ENCODE measurements around the gene KRTAP5-11.
"Not testable (repeated sequence)": the region's sequence is repeated elsewhere in the genome, so short reads cannot be mapped to it uniquely, and the experiment has no call there.

KRTAP5-11 gene

GRCh38 chr11:71542879-71543777, 39.5 kb downstream of the KRTAP5-11 start:
- Histone ChIP-seq H3K9me3 (ENCODE audit: control insufficient read depth, low read length) (no peaks in the 10 kb centered on the region), H3K4me1 (no peaks in the 10 kb centered on the region), H3K79me2 (no peaks in the 10 kb centered on the region), H3K27ac (no peak overlapping the region), H3K36me3 (ENCODE audit: control insufficient read depth, insufficient read depth, low read length) (no peaks in the 10 kb centered on the region), H2AFZ (no peak overlapping the region), H3K4me2 (ENCODE audit: low read length) (no peak overlapping the region), H3K27me3 (ENCODE audit: control insufficient read depth, insufficient read depth, low read length) (no peaks in the 10 kb centered on the region), H3K9ac (no peak overlapping the region), H3K4me3 (ENCODE audit: low read depth, low read length) (no peak overlapping the region)
- TF ChIP-seq, protein P1, sequence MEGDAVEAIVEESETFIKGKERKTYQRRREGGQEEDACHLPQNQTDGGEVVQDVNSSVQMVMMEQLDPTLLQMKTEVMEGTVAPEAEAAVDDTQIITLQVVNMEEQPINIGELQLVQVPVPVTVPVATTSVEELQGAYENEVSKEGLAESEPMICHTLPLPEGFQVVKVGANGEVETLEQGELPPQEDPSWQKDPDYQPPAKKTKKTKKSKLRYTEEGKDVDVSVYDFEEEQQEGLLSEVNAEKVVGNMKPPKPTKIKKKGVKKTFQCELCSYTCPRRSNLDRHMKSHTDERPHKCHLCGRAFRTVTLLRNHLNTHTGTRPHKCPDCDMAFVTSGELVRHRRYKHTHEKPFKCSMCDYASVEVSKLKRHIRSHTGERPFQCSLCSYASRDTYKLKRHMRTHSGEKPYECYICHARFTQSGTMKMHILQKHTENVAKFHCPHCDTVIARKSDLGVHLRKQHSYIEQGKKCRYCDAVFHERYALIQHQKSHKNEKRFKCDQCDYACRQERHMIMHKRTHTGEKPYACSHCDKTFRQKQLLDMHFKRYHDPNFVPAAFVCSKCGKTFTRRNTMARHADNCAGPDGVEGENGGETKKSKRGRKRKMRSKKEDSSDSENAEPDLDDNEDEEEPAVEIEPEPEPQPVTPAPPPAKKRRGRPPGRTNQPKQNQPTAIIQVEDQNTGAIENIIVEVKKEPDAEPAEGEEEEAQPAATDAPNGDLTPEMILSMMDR (IDR thresholded peaks at IDR 0.05): no peak

GRCh38 chr11:71542382-71542781, 40.3 kb downstream of the KRTAP5-11 start:
- no peaks in the 10 kb centered on the region for H3K79me2 ChIP-seq
- H3K4me1 ChIP-seq: no peaks in the 10 kb centered on the region
- no peak overlapping the region for H3K9ac ChIP-seq
- no peak overlapping the region for H3K4me3 ChIP-seq (ENCODE audit: low read depth, low read length)
- TF ChIP-seq, protein P1 (IDR thresholded peaks at IDR 0.05): no peak
- H3K27me3 ChIP-seq (ENCODE audit: control insufficient read depth, insufficient read depth, low read length): no peaks in the 10 kb centered on the region
- H3K27ac ChIP-seq: no peak overlapping the region
- H2AFZ ChIP-seq: no peak overlapping the region
- H3K36me3 ChIP-seq (ENCODE audit: control insufficient read depth, insufficient read depth, low read length): no peaks in the 10 kb centered on the region
- H3K9me3 ChIP-seq (ENCODE audit: control insufficient read depth, low read length): no peaks in the 10 kb centered on the region
- H3K4me2 ChIP-seq (ENCODE audit: low read length): no peak overlapping the region

GRCh38 chr11:71540521-71541304, 42.0 kb downstream of the KRTAP5-11 start:
- H3K4me1 ChIP-seq; H3K9ac ChIP-seq; H2AFZ ChIP-seq; H3K4me3 ChIP-seq (ENCODE audit: low read depth, low read length); H3K27me3 ChIP-seq (ENCODE audit: control insufficient read depth, insufficient read depth, low read length); H3K27ac ChIP-seq; H3K36me3 ChIP-seq (ENCODE audit: control insufficient read depth, insufficient read depth, low read length); H3K9me3 ChIP-seq (ENCODE audit: control insufficient read depth, low read length); H3K79me2 ChIP-seq; H3K4me2 ChIP-seq (ENCODE audit: low read length): not testable (repeated sequence)

DNA sequence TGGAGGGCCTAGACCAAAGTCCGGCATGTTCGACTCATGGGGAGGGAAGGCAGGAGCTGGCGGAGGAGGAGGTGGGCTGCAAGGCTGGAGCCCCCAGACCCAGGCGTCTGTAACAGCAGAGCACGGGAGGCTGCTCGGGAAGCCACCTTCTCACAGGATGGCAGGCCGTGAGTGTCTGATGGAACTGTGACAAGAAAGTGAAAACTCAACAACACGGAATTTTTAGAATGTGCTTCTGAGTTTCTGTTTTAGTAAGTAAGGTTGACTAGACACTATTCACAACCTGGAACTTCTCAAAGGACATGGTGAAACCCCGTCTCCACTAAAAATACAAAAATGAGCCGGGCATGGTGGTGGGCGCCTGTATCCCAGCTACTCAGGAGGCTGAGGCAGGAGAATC, 42.7 kb downstream of the KRTAP5-11 start:
- H3K36me3 ChIP-seq (ENCODE audit: control insufficient read depth, insufficient read depth, low read length); H3K4me3 ChIP-seq (ENCODE audit: low read depth, low read length); H3K79me2 ChIP-seq; H3K27ac ChIP-seq; H3K9me3 ChIP-seq (ENCODE audit: control insufficient read depth, low read length); H3K9ac ChIP-seq; H2AFZ ChIP-seq; H3K27me3 ChIP-seq (ENCODE audit: control insufficient read depth, insufficient read depth, low read length); H3K4me1 ChIP-seq; H3K4me2 ChIP-seq (ENCODE audit: low read length): not testable (repeated sequence)

DNA sequence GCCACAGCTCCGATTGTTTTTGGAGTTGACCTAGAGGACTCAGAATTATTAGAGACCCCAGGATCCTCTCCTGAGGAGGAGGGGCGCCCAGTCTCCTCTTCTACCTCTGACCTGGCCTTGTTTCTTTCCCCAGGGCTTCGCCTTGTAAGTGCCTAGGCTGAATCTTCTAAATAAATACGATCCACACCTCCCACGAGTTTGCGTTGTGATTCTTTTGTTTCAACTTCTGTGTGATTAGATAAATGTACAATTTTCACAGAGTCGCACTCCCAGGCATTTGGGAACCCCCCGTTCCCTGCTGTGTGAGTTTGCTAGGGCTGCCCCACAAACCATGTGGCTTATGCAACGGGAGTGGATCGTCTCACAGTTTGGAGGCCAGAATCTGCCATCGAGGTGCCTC, 43.7 kb downstream of the KRTAP5-11 start:
- Histone ChIP-seq H3K27me3 (ENCODE audit: control insufficient read depth, insufficient read depth, low read length) (no peaks in the 10 kb centered on the region), H3K36me3 (ENCODE audit: control insufficient read depth, insufficient read depth, low read length) (no peaks in the 10 kb centered on the region), H3K4me1 (no peaks in the 10 kb centered on the region), H3K9ac (no peak overlapping the region), H3K4me3 (ENCODE audit: low read depth, low read length) (no peak overlapping the region), H3K9me3 (ENCODE audit: control insufficient read depth, low read length) (no peaks in the 10 kb centered on the region), H3K27ac (no peak overlapping the region), H3K79me2 (no peaks in the 10 kb centered on the region), H3K4me2 (ENCODE audit: low read length) (no peak overlapping the region), H2AFZ (no peak overlapping the region)
- TF ChIP-seq, protein P1 (IDR thresholded peaks at IDR 0.05): no peak

Measured in parathyroid adenoma (tissue), 2 donors.